Measurements from ENCODE around the gene TBCEL.

DNA sequence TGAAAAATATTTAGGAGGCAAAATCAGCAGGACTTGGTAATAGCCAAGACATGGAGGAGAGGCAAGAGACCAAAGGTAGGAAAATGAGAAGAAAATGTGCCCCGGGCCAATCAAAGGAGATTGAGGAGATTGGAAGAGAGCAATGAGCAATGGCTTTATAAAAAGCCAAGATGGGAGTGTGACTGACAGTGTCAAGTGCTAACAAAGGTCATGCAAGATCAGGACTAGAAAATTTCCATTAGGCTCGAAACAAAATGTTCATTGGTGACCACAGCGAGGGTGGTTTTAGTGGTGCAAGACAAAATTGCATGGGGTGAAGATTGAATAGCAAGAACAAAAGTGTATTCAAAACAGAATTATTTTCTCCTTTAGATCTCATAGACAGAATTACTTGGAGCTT is 45.2 kb upstream of the TBCEL start:
- TF ChIP-seq, protein P1, sequence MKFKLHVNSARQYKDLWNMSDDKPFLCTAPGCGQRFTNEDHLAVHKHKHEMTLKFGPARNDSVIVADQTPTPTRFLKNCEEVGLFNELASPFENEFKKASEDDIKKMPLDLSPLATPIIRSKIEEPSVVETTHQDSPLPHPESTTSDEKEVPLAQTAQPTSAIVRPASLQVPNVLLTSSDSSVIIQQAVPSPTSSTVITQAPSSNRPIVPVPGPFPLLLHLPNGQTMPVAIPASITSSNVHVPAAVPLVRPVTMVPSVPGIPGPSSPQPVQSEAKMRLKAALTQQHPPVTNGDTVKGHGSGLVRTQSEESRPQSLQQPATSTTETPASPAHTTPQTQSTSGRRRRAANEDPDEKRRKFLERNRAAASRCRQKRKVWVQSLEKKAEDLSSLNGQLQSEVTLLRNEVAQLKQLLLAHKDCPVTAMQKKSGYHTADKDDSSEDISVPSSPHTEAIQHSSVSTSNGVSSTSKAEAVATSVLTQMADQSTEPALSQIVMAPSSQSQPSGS (IDR thresholded peaks at IDR 0.05; ENCODE audit: low read length) = no peak
- TF ChIP-seq, protein P2, sequence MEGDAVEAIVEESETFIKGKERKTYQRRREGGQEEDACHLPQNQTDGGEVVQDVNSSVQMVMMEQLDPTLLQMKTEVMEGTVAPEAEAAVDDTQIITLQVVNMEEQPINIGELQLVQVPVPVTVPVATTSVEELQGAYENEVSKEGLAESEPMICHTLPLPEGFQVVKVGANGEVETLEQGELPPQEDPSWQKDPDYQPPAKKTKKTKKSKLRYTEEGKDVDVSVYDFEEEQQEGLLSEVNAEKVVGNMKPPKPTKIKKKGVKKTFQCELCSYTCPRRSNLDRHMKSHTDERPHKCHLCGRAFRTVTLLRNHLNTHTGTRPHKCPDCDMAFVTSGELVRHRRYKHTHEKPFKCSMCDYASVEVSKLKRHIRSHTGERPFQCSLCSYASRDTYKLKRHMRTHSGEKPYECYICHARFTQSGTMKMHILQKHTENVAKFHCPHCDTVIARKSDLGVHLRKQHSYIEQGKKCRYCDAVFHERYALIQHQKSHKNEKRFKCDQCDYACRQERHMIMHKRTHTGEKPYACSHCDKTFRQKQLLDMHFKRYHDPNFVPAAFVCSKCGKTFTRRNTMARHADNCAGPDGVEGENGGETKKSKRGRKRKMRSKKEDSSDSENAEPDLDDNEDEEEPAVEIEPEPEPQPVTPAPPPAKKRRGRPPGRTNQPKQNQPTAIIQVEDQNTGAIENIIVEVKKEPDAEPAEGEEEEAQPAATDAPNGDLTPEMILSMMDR (IDR thresholded peaks at IDR 0.05 in 2 of 3, conservative IDR thresholded peaks at IDR 0.05 in 1 of 3; ENCODE audit: control insufficient read depth in 2 of 3, extremely low read depth in 1 of 3, insufficient read depth in 1 of 3, low read depth in 3 of 3, low read length in 3 of 3) = no peak
- TF ChIP-seq POLR2AphosphoS5 (IDR thresholded peaks at IDR 0.05; ENCODE audit: low read length) (no peak), EP300 (IDR thresholded peaks at IDR 0.05; ENCODE audit: borderline replicate concordance in 1 of 2, control insufficient read depth in 1 of 2, low read depth in 2 of 2, low read length in 2 of 2) (no peak), RAD21 (IDR thresholded peaks at IDR 0.05; ENCODE audit: insufficient read depth, low read depth, low read length) (no peak)
